IPS-18a (cell line): ENCODE data around the gene CHKA.
"Not testable (repeated sequence)": the region's sequence is repeated elsewhere in the genome, so short reads cannot be mapped to it uniquely, and the experiment has no call there.

Experiments
- H3K27ac ChIP-seq: one replicate; pipeline ENCODE4 v1.5.1; 2013; ENCODE audit warnings: low read length
- H3K27me3 ChIP-seq: one replicate; pipeline ENCODE4 v1.6.1; 2013; ENCODE audit warnings: mild to moderate bottlenecking, low read length; ENCODE audit not compliant: control insufficient read depth, insufficient read depth
- H3K36me3 ChIP-seq: one replicate; pipeline ENCODE4 v1.6.1; 2013; ENCODE audit warnings: low read depth, low read length; ENCODE audit not compliant: control insufficient read depth
- H3K4me1 ChIP-seq: one replicate; pipeline ENCODE4 v1.6.1; 2013; ENCODE audit warnings: low read depth, low read length; ENCODE audit not compliant: control insufficient read depth
- H3K4me3 ChIP-seq: one replicate; pipeline ENCODE4 v1.5.1; 2013; ENCODE audit warnings: low read length
- H3K9ac ChIP-seq: one replicate; pipeline ENCODE4 v1.6.1; 2013; ENCODE audit warnings: mild to moderate bottlenecking, low read length, moderate library complexity
- H3K9me3 ChIP-seq: one replicate; pipeline ENCODE4 v1.6.1; 2013; ENCODE audit warnings: low read depth, low read length; ENCODE audit not compliant: control insufficient read depth

Gene CHKA

DNA sequence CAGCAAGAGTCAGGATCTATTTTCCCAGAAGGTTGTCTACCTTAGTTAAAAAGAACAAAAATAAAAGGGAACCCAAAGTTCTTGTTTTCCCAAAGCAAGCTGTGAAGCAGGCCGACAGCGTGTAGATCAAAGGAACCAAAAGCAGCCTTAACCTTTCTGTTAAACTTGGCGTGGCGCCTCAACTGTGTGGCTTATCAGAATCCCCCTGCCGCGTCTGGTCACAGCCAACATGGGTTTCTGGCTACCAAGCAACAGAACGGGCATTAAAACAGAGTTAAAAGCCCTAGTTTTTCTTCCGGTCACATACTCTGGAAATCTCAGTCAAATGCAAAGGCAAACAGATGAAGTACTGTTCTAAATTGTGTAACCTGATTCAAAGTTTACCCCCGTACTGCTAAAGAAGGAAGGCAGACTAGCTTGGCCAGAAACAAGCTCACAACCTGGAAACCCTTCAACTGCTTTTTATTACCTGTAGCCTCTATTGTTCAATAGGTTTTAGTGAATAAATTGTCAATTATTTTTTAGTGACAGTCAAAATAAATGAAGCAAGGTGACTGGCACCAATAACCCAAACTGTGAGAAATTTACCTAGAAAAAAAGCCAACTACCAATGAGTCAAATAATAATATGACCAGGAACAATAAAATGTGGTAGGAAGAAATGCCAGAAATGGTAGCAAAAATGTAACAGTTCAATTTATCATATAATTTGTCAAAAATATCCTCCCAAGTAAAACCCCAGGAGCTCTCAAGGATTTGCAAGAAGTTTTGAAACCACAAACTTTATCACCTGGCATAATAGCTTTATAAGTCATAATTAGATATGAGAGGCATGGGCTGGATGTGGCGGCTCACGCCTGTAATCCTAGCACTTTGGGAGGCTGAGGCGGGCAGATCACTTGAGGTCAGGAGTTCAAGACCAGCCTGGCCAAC, 21.4 kb downstream of the CHKA start:
- H3K27ac ChIP-seq, result no peak overlapping the region
- no peaks in the 10 kb centered on the region for H3K27me3 ChIP-seq
- H3K9me3 ChIP-seq, result no peaks in the 10 kb centered on the region
- no peak overlapping the region for H3K9ac ChIP-seq
- H3K36me3 ChIP-seq, result peaks cover 5% of the 10 kb centered on the region
- H3K4me3 ChIP-seq, result no peak overlapping the region
- peaks cover 6% of the 10 kb centered on the region for H3K4me1 ChIP-seq

DNA sequence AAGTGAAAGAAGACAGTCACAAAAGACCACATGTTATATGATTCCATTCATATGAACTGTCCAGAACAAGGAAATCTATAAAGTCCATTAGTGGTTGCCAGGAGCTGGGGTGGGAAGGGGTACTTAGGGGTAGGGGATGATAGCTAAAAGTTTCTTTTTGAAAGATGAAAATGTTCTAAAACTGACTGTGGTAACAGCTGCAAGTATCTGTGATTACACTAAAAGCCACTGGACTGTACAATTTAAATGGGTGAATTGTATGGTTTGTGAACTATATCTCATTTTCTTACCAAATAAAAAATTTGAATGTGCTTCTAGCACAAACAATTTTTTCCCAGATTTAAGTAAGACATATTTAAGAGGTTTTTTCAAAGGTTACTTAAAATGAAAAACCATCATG, 22.1 kb downstream of the CHKA start:
- H3K9me3 ChIP-seq, result no peaks in the 10 kb centered on the region
- no peak overlapping the region for H3K27ac ChIP-seq
- H3K4me3 ChIP-seq, result no peak overlapping the region
- H3K9ac ChIP-seq, result no peak overlapping the region
- H3K4me1 ChIP-seq, result peaks cover 6% of the 10 kb centered on the region
- H3K36me3 ChIP-seq, result peaks cover 5% of the 10 kb centered on the region
- H3K27me3 ChIP-seq, result no peaks in the 10 kb centered on the region

DNA sequence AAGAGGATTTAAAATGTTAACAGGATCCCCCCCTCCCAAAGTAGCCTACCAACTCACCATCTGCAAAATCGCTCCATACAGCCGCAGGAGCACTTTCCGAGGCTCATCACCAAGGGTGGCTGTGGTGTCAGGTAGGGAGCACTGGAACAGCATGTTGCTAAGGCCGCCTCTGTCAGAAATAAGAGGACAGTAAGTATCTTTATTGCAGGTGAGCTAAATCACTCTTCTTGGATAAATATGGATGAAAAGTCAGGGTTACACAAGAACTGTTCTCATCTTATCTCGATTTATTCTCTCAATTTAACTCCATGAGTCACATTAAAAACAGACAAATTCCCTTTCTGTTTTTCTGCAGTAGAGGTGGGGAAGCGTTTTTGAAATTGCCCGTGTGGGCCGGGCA, 24.2 kb downstream of the CHKA start:
- Histone ChIP-seq H3K9me3 (no peaks in the 10 kb centered on the region), H3K4me3 (no peak overlapping the region), H3K4me1 (peaks cover 6% of the 10 kb centered on the region), H3K36me3 (peaks cover 5% of the 10 kb centered on the region), H3K27ac (no peak overlapping the region), H3K9ac (no peak overlapping the region), H3K27me3 (no peaks in the 10 kb centered on the region)

DNA sequence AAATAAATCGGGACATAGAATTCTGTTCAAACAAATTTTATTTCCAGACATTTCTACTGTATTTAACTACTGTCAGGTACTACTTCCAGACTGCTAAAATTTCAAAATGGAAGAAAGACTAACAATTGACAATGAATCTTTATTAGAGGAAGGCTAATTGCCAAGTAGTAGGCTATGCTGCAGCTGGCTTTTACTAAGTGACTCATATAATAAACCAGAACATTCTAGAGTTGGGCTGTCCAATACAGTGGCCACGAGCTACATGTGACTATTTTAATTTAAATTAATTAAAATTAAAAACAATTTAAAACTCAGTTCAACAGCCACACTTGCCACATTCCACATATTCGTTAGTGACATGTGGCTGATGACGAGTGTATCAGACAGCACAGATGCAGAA, 27.6 kb downstream of the CHKA start:
- Histone ChIP-seq H3K27me3 (no peaks in the 10 kb centered on the region), H3K27ac (no peak overlapping the region), H3K9me3 (no peaks in the 10 kb centered on the region), H3K9ac (no peak overlapping the region), H3K4me3 (no peak overlapping the region), H3K36me3 (peaks cover 5% of the 10 kb centered on the region), H3K4me1 (no peaks in the 10 kb centered on the region)

DNA sequence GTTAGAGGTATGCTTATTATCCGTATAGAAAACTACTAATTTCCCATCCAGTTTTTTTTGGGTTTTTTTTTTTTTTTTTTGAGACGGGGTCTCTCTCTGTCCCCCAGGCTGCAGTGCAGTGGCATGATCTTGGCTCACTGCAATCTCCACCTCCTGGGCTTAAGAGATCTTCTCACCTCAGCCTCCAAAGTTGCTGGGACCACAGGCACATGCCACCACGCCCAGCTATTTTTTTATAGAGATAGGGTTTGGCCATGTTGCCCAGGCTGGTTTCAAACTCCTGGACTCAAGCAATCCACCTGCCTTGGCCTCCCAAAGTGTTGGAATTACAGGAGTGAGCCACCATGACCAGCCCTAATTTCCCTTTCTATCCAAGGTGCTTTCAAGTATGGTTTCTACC, 28.2 kb downstream of the CHKA start:
- H3K9ac ChIP-seq, H3K4me3 ChIP-seq, H3K9me3 ChIP-seq, H3K4me1 ChIP-seq, H3K27ac ChIP-seq, H3K36me3 ChIP-seq, H3K27me3 ChIP-seq: not testable (repeated sequence)

DNA sequence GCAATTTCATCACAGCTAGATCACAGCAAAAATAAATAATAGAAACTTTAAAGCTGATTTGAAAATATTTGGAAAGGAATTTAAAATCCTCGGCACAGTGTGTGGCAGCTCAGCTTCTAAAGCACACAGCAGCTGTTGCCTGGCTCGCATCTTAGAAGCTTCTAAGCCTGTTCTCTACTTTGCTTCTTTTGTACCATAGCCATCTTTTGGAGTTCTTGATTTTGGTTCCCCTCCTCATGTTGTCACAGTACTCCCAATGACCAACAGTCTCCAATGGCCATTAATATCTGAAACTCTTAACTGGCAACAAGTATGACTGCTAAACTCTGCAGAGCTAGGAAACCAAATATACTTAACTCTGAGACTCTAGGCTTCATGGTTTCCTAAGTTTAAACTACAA, 28.8 kb downstream of the CHKA start:
- no peaks in the 10 kb centered on the region for H3K4me1 ChIP-seq
- no peaks in the 10 kb centered on the region for H3K9me3 ChIP-seq
- no peaks in the 10 kb centered on the region for H3K27me3 ChIP-seq
- H3K9ac ChIP-seq, result no peak overlapping the region
- H3K4me3 ChIP-seq, result no peak overlapping the region
- H3K27ac ChIP-seq, result no peak overlapping the region
- H3K36me3 ChIP-seq, result peaks cover 5% of the 10 kb centered on the region

DNA sequence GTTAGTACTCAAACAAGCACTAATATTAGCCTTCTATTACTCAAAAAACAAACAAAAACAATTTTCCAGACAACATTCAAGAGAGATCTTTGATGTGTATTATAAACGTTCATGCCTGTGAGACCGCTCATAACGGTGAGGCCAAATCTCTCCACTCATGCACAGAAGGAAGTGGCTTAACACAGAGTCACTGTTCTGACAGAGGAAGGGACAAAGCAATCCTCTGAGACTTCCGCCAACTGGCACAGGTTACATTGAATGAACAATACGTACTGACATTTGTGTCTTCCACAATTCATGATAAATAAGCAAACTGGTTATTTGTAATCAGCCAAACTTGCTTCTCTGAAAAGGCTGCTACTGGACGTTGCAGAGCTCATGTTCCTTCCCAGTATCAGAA, 30.5 kb downstream of the CHKA start:
- Histone ChIP-seq H3K27ac (no peak overlapping the region), H3K9me3 (no peaks in the 10 kb centered on the region), H3K36me3 (no peaks in the 10 kb centered on the region), H3K4me1 (no peaks in the 10 kb centered on the region), H3K27me3 (no peaks in the 10 kb centered on the region), H3K9ac (no peak overlapping the region), H3K4me3 (no peak overlapping the region)

DNA sequence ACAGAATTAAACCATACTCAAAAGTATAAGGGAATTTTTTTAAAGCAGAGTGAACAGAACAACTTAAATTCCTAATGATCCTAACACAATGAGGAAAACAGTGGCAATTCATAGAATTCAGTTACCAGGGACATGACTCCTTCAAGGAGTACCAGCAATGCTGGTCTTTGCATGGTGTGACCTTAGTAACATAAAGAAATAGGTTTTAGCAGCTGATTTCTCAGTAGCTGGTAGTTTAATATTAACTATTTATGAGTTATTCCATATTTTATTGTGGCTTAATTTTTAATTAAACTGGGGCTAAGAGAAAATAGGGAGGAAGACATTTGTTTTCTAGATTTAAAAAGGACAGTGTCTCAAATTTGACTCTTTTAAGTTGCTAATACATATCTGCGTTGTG, 30.9 kb downstream of the CHKA start:
- H3K27me3 ChIP-seq, result no peaks in the 10 kb centered on the region
- H3K9me3 ChIP-seq, result no peaks in the 10 kb centered on the region
- no peak overlapping the region for H3K4me3 ChIP-seq
- H3K27ac ChIP-seq, result no peak overlapping the region
- H3K4me1 ChIP-seq, result no peaks in the 10 kb centered on the region
- no peaks in the 10 kb centered on the region for H3K36me3 ChIP-seq
- H3K9ac ChIP-seq, result no peak overlapping the region

DNA sequence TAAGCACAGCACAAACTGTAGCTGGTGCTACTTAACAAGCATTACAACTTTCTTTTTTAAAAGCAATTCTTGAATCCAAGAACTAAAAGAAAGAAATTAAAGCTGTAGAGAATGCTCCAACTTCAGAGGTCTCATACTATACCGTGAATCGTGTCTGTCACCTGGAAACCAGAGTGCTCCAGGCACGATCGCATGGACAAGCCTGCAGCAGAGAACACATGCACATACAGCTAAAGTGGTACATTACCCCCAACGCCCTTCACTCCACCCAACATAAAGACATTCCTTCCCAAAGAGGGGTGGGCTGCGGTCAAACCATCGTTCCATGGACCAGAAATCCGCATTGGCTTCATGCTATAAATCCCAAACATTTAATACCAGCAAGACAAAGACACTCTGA, 31.5 kb downstream of the CHKA start:
- Histone ChIP-seq H3K27me3 (no peaks in the 10 kb centered on the region), H3K9me3 (no peaks in the 10 kb centered on the region), H3K36me3 (no peaks in the 10 kb centered on the region), H3K4me1 (no peaks in the 10 kb centered on the region), H3K27ac (no peak overlapping the region), H3K4me3 (no peak overlapping the region), H3K9ac (no peak overlapping the region)

DNA sequence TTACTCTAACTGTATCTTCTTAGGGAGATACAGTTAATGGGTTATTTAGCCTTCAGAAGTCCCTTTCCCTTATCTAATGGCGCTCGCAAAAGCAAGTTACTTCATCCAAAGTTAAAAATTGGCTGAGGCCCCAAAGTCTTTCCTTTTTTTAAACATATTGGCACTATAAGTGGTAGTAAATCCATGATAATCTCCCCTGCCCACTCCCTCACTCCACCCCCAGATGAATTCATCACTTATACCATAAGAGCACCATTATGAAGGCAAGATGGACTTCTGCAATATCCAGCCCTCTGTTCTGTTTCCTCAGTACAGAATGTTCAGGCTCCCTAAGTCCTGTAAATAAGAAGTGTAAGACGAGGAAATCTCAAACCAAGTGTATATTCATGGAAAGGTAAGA, 37.7 kb downstream of the CHKA start:
- Histone ChIP-seq H3K36me3 (peaks cover 15% of the 10 kb centered on the region), H3K9me3 (no peaks in the 10 kb centered on the region), H3K4me3 (no peak overlapping the region), H3K9ac (no peak overlapping the region), H3K27me3 (no peaks in the 10 kb centered on the region), H3K27ac (no peak overlapping the region), H3K4me1 (no peaks in the 10 kb centered on the region)

DNA sequence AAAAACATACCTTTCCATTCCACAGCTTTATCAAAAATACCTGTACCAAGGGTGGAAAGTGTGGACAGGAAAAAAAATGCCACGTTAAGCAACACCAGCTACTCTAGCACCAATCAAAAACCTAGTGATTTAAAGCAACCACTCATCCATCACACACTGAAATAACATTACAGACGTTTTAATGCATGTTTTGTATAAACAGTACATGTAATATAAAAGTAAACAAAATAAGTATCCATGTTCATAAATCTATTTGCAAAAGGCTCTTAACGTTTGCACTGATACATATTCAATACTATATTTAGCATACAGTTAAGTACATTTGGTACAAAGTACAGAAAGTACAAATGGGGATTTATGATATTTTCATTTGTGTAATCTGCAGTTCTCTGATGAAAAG, 38.7 kb downstream of the CHKA start:
- Histone ChIP-seq H3K4me3 (no peak overlapping the region), H3K27ac (no peak overlapping the region), H3K9me3 (no peaks in the 10 kb centered on the region), H3K36me3 (peaks cover 23% of the 10 kb centered on the region), H3K4me1 (no peaks in the 10 kb centered on the region), H3K9ac (no peak overlapping the region), H3K27me3 (no peaks in the 10 kb centered on the region)

DNA sequence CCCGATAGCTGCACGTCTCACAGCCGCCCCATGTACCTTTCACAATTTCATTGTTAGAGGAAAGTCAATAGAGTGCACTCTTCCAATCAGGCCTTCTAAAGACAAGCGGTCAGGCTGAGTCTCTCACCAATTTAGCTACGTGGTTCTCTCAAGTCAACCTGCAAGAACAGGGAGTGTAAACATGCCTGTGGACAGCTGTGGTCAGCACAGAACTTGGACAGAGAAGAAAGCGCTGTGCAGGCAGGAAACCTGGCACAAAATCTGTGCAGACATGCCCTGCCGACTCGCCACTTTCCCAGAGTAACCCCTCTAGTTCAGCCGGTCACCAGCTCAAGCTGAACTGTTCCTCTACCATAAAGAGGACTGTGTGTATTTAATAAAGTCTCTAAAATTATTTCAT, 39.5 kb downstream of the CHKA start:
- Histone ChIP-seq H3K36me3 (peaks cover 23% of the 10 kb centered on the region), H3K4me1 (no peaks in the 10 kb centered on the region), H3K27me3 (no peaks in the 10 kb centered on the region), H3K9ac (no peak overlapping the region), H3K4me3 (no peak overlapping the region), H3K27ac (no peak overlapping the region), H3K9me3 (no peaks in the 10 kb centered on the region)
